Right renal pelvis (tissue), 4 donors: ENCODE data around the gene APBA2. TPM values are rescaled to one million over a fixed set of nuclear protein-coding genes. Genes with fewer than 3 reads are reported as not detected.
"Not testable (repeated sequence)": the region's sequence is repeated elsewhere in the genome, so short reads cannot be mapped to it uniquely, and the experiment has no call there.

Experiments
- DNase-seq, 4 donors: peaks; one replicate each; pipeline ENCODE4 v3.0.0-alpha.2; 2013; ENCODE audit warnings: low read depth in 4 of 4, low spot score in 3 of 4, missing footprints in 1 of 4
- polyA plus RNA-seq, 4 donors: library from polyadenylated mRNA; unstranded; fragments of 120-200 nt; gene quantifications; one replicate each; pipeline ENCODE4 v1.2.1, GENCODE V29; 2013; ENCODE audit not compliant: insufficient read length in 4 of 4

Gene APBA2
- polyA plus RNA-seq, 4 donors: 11.4 to 15.2 (median 13.0) TPM

GRCh38 chr15:29140475-29141307, 254.9 kb downstream of the APBA2 start:
- no peak for DNase-seq

- DNase-seq: no peak
Measured at GRCh38 chr15:29141308-29142128, 255.7 kb downstream of the APBA2 start.

- DNase-seq: no peak
Measured at GRCh38 chr15:29142129-29142747, 256.5 kb downstream of the APBA2 start.

GRCh38 chr15:29143293-29143692, 257.5 kb downstream of the APBA2 start:
- DNase-seq: no peak

- DNase-seq: no peak
Measured at GRCh38 chr15:29143909-29144635, 258.3 kb downstream of the APBA2 start.

- no peak for DNase-seq
Measured at GRCh38 chr15:29149738-29150075, 263.9 kb downstream of the APBA2 start.

- DNase-seq: no peak
Measured at GRCh38 chr15:29150515-29151483, 265.0 kb downstream of the APBA2 start.

GRCh38 chr15:29151484-29151857, 265.7 kb downstream of the APBA2 start:
- DNase-seq: no peak

- DNase-seq: no peak
Measured at GRCh38 chr15:29156521-29156920, 270.7 kb downstream of the APBA2 start.

GRCh38 chr15:29159771-29160455, 274.1 kb downstream of the APBA2 start:
- no peak for DNase-seq

GRCh38 chr15:29162411-29162810, 276.6 kb downstream of the APBA2 start:
- DNase-seq: no peak

GRCh38 chr15:29167122-29167521, 281.3 kb downstream of the APBA2 start:
- not testable (repeated sequence) for DNase-seq

Other genes starting within 250 kb of the APBA2 start
- gene GOLGA8M, start 173.6 kb upstream of the APBA2 start, polyA plus RNA-seq: 1 to 10 TPM; 1.9 to 2.7 (median 2.4) TPM
- under 1 TPM in 3 of 4 donors, not detected in 1; 0.24 to 0.47 (median 0.32) TPM for gene GOLGA6L7, start 37.3 kb upstream of the APBA2 start, polyA plus RNA-seq